Neural crest cell (in vitro differentiated cells): ENCODE data around the gene ZNF641. TPM values are rescaled to one million over a fixed set of nuclear protein-coding genes. Genes with fewer than 3 reads are reported as not detected.

Experiments used
- DNase-seq: peaks from one replicate; pipeline ENCODE4 v3.0.0; 2021; ENCODE audit warnings: low read depth, mixed read lengths, low spot score
- H3K27ac Mint-ChIP-seq: one replicate; pipeline ENCODE4 v1.8.0; 2021; ENCODE audit warnings: mild to moderate bottlenecking, mixed read lengths; ENCODE audit not compliant: unreplicated experiment
- H3K27me3 Mint-ChIP-seq: 2 replicates; pipeline ENCODE4 v1.8.0; 2021; ENCODE audit warnings: low read depth, mild to moderate bottlenecking, mixed read lengths
- H3K36me3 Mint-ChIP-seq: 2 replicates; pipeline ENCODE4 v1.8.0; 2021; ENCODE audit warnings: low read depth, mild to moderate bottlenecking, mixed read lengths
- H3K4me1 Mint-ChIP-seq: 2 replicates; pipeline ENCODE4 v1.8.0; 2021; ENCODE audit warnings: mixed read lengths
- H3K4me3 Mint-ChIP-seq: one replicate; pipeline ENCODE4 v1.8.0; 2021; ENCODE audit warnings: mild to moderate bottlenecking, mixed read lengths
- H3K9me3 Mint-ChIP-seq: 2 replicates; pipeline ENCODE4 v1.8.0; 2021; ENCODE audit warnings: mixed read lengths
- CTCF ChIP-seq: fragments of 200-600 bp; sonication (generic); conservative IDR thresholded peaks from 2 replicates; pipeline ENCODE4 v1.5.0; 2021; ENCODE audit warnings: antibody characterized with exemption, mild to moderate bottlenecking
- total RNA-seq: library from RNA; stranded (reverse); gene quantifications from 2 replicates; pipeline ENCODE4 v1.2.1, GENCODE V29; 2021

Gene ZNF641
- total RNA-seq, 1 donor from 2014 or later = 17.1 TPM

- peak overlapping the region; percentile 71 for H3K4me3 Mint-ChIP-seq
- no peak for DNase-seq
- peaks cover 13% of the 10 kb centered on the region for H3K36me3 Mint-ChIP-seq
- peaks cover 12% of the 10 kb centered on the region for H3K4me1 Mint-ChIP-seq
- no peaks in the 10 kb centered on the region for H3K27me3 Mint-ChIP-seq
- no peaks in the 10 kb centered on the region for H3K9me3 Mint-ChIP-seq
- TF ChIP-seq CTCF = no peak
- no peak overlapping the region for H3K27ac Mint-ChIP-seq
Measured at GRCh38 chr12:48349471-48349870, 1.2 kb downstream of the ZNF641 start.

GRCh38 chr12:48342980-48343379 lies 7.7 kb downstream of the ZNF641 start:
- H3K4me3 Mint-ChIP-seq = no peak overlapping the region
- no peaks in the 10 kb centered on the region for H3K4me1 Mint-ChIP-seq
- H3K27ac Mint-ChIP-seq = no peak overlapping the region
- H3K27me3 Mint-ChIP-seq = no peaks in the 10 kb centered on the region
- no peak for DNase-seq
- peaks cover 24% of the 10 kb centered on the region for H3K36me3 Mint-ChIP-seq
- no peaks in the 10 kb centered on the region for H3K9me3 Mint-ChIP-seq
- TF ChIP-seq CTCF = no peak

- no peak overlapping the region for H3K27ac Mint-ChIP-seq
- no peak overlapping the region for H3K4me3 Mint-ChIP-seq
- no peak for TF ChIP-seq CTCF
- no peaks in the 10 kb centered on the region for H3K4me1 Mint-ChIP-seq
- DNase-seq = no peak
- H3K9me3 Mint-ChIP-seq = peaks cover 2% of the 10 kb centered on the region
- no peaks in the 10 kb centered on the region for H3K27me3 Mint-ChIP-seq
- peaks cover 22% of the 10 kb centered on the region for H3K36me3 Mint-ChIP-seq
Measured at GRCh38 chr12:48340943-48341342, 9.8 kb downstream of the ZNF641 start.

GRCh38 chr12:48339442-48340117 lies 11.1 kb downstream of the ZNF641 start:
- Mint-ChIP-seq H3K4me1 (no peaks in the 10 kb centered on the region), H3K27ac (no peak overlapping the region), H3K9me3 (peaks cover 6% of the 10 kb centered on the region), H3K36me3 (peaks cover 16% of the 10 kb centered on the region), H3K27me3 (no peaks in the 10 kb centered on the region), H3K4me3 (no peak overlapping the region)
- TF ChIP-seq CTCF = no peak
- DNase-seq = no peak

GRCh38 chr12:48336564-48336963 lies 14.2 kb downstream of the ZNF641 start:
- TF ChIP-seq CTCF = no peak
- H3K27me3 Mint-ChIP-seq = no peaks in the 10 kb centered on the region
- no peak for DNase-seq
- peaks cover 12% of the 10 kb centered on the region for H3K36me3 Mint-ChIP-seq
- H3K9me3 Mint-ChIP-seq = peaks cover 6% of the 10 kb centered on the region
- no peak overlapping the region for H3K27ac Mint-ChIP-seq
- H3K4me1 Mint-ChIP-seq = no peaks in the 10 kb centered on the region
- no peak overlapping the region for H3K4me3 Mint-ChIP-seq
